Measurements from ENCODE around the gene LAMB1. TPM values are rescaled to one million over a fixed set of nuclear protein-coding genes. Genes with fewer than 3 reads are reported as not detected.

The LAMB1 gene
- total RNA-seq, 2 experiments from 2014 or later = 0.17 TPM; not detected in 1

- H3K79me2 ChIP-seq (ENCODE audit: insufficient read depth, low read depth, low read length) = no peaks in the 10 kb centered on the region
- intact Hi-C loops (cut with micrococcal nuclease; ENCODE audit: unreplicated experiment) = no loop called here
These were observed 36.0 kb upstream of the LAMB1 start for GRCh38 chr7:108038986-108039385.

GRCh38 chr7:108037741-108038140, 34.8 kb upstream of the LAMB1 start:
- Histone ChIP-seq H3K9me3 (ENCODE audit: low read length) (no peaks in the 10 kb centered on the region), H4K20me1 (ENCODE audit: insufficient read depth, low read length) (no peaks in the 10 kb centered on the region), H3K4me3 (ENCODE audit: low read depth, low read length, poor library complexity, severe bottlenecking) (no peak overlapping the region), H3K36me3 (ENCODE audit: insufficient read depth, low read length) (no peaks in the 10 kb centered on the region), H3K27ac (ENCODE audit: low read depth, low read length, poor library complexity, severe bottlenecking) (no peak overlapping the region), H2AFZ (ENCODE audit: low read length) (no peak overlapping the region), H3K4me1 (ENCODE audit: insufficient read depth, low read length, poor library complexity, severe bottlenecking) (no peaks in the 10 kb centered on the region), H3K9me2 (ENCODE audit: insufficient read depth, low read length) (no peaks in the 10 kb centered on the region), H3K79me2 (ENCODE audit: insufficient read depth, low read depth, low read length) (no peaks in the 10 kb centered on the region), H3K4me2 (ENCODE audit: low read length) (no peak overlapping the region)
- ChIA-PET CTCF (ENCODE audit: unreplicated experiment) (no interaction called here), POLR2A (interaction anchor here (0.7 kb wide), 3 partner anchors 214 to 1078 kb away, joined by 3 read pairs; no protein-coding TSS in a partner anchor)
- intact Hi-C loops (cut with micrococcal nuclease; ENCODE audit: unreplicated experiment) = no loop called here
- no peak for DNase-seq (ENCODE audit: low spot score)
- no peak for TF ChIP-seq EZH2phosphoT487 (IDR thresholded peaks at IDR 0.05; ENCODE audit: borderline replicate concordance, low read depth, low read length)
- TF ChIP-seq, protein P1, sequence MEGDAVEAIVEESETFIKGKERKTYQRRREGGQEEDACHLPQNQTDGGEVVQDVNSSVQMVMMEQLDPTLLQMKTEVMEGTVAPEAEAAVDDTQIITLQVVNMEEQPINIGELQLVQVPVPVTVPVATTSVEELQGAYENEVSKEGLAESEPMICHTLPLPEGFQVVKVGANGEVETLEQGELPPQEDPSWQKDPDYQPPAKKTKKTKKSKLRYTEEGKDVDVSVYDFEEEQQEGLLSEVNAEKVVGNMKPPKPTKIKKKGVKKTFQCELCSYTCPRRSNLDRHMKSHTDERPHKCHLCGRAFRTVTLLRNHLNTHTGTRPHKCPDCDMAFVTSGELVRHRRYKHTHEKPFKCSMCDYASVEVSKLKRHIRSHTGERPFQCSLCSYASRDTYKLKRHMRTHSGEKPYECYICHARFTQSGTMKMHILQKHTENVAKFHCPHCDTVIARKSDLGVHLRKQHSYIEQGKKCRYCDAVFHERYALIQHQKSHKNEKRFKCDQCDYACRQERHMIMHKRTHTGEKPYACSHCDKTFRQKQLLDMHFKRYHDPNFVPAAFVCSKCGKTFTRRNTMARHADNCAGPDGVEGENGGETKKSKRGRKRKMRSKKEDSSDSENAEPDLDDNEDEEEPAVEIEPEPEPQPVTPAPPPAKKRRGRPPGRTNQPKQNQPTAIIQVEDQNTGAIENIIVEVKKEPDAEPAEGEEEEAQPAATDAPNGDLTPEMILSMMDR (conservative IDR thresholded peaks at IDR 0.05; ENCODE audit: low read length) = no peak
- no TSS peak for BruUV-seq (replicated peaks)

More at GRCh38 chr7:108038986-108039385, 36.0 kb upstream of the LAMB1 start:
- Histone ChIP-seq H3K27ac (ENCODE audit: low read depth, low read length, poor library complexity, severe bottlenecking) (no peak overlapping the region), H3K9me3 (ENCODE audit: low read length) (no peaks in the 10 kb centered on the region), H3K9me2 (ENCODE audit: insufficient read depth, low read length) (no peaks in the 10 kb centered on the region), H4K20me1 (ENCODE audit: insufficient read depth, low read length) (no peaks in the 10 kb centered on the region), H3K4me1 (ENCODE audit: insufficient read depth, low read length, poor library complexity, severe bottlenecking) (no peaks in the 10 kb centered on the region), H3K4me2 (ENCODE audit: low read length) (no peak overlapping the region), H3K36me3 (ENCODE audit: insufficient read depth, low read length) (no peaks in the 10 kb centered on the region), H2AFZ (ENCODE audit: low read length) (no peak overlapping the region), H3K4me3 (ENCODE audit: low read depth, low read length, poor library complexity, severe bottlenecking) (no peak overlapping the region)
- no peak for DNase-seq (ENCODE audit: low spot score)
- BruUV-seq (replicated peaks) = no TSS peak
- TF ChIP-seq EZH2phosphoT487 (IDR thresholded peaks at IDR 0.05; ENCODE audit: borderline replicate concordance, low read depth, low read length) = no peak
- TF ChIP-seq, protein P1 (conservative IDR thresholded peaks at IDR 0.05; ENCODE audit: low read length) = no peak
- CTCF ChIA-PET (ENCODE audit: unreplicated experiment) = no interaction called here
- POLR2A ChIA-PET = interaction anchor here (0.7 to 1.7 kb wide), 2 partner anchors 29 to 58 kb away, joined by 4 read pairs; no protein-coding TSS in a partner anchor

DNA sequence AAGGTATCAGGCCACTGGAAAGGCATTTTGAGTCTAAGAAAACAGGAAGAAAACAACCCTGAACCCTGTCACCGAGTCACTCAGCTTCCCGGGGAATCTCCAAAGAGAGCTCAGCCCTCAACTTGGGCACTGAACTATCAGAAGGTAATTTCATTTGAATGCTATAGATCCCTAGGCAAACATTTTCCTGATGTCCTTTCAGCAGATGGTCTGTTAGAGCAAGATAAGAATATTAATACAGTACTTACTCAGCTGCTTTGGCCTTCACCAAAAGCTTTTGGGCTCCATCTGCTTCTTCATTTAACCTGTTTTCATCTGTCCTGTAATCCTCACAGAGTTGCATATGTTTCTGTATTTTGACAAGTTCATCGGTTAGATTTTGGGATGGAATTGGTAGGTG, 34.2 kb upstream of the LAMB1 start:
- Histone ChIP-seq H3K9me3 (ENCODE audit: low read length) (no peaks in the 10 kb centered on the region), H3K4me1 (ENCODE audit: insufficient read depth, low read length, poor library complexity, severe bottlenecking) (no peaks in the 10 kb centered on the region), H2AFZ (ENCODE audit: low read length) (no peak overlapping the region), H3K4me3 (ENCODE audit: low read depth, low read length, poor library complexity, severe bottlenecking) (no peak overlapping the region), H4K20me1 (ENCODE audit: insufficient read depth, low read length) (no peaks in the 10 kb centered on the region), H3K27ac (ENCODE audit: low read depth, low read length, poor library complexity, severe bottlenecking) (no peak overlapping the region), H3K4me2 (ENCODE audit: low read length) (no peak overlapping the region), H3K9me2 (ENCODE audit: insufficient read depth, low read length) (no peaks in the 10 kb centered on the region), H3K79me2 (ENCODE audit: insufficient read depth, low read depth, low read length) (no peaks in the 10 kb centered on the region), H3K36me3 (ENCODE audit: insufficient read depth, low read length) (no peaks in the 10 kb centered on the region)
- ChIA-PET POLR2A (no interaction called here), CTCF (ENCODE audit: unreplicated experiment) (no interaction called here)
- intact Hi-C loops (cut with micrococcal nuclease; ENCODE audit: unreplicated experiment) = no loop called here
- no peak for TF ChIP-seq EZH2phosphoT487 (IDR thresholded peaks at IDR 0.05; ENCODE audit: borderline replicate concordance, low read depth, low read length)
- TF ChIP-seq, protein P1 (conservative IDR thresholded peaks at IDR 0.05; ENCODE audit: low read length) = no peak
- no peak for DNase-seq (ENCODE audit: low spot score)
- BruUV-seq (replicated peaks) = no TSS peak
